SHP77 (cell line): ENCODE data around the gene GNG2.

Source experiments
- DNase-seq, 2 experiments: peaks; one replicate each; lab custom pipeline; 2025; lab: John Stamatoyannopoulos, UW

Gene GNG2

DNA sequence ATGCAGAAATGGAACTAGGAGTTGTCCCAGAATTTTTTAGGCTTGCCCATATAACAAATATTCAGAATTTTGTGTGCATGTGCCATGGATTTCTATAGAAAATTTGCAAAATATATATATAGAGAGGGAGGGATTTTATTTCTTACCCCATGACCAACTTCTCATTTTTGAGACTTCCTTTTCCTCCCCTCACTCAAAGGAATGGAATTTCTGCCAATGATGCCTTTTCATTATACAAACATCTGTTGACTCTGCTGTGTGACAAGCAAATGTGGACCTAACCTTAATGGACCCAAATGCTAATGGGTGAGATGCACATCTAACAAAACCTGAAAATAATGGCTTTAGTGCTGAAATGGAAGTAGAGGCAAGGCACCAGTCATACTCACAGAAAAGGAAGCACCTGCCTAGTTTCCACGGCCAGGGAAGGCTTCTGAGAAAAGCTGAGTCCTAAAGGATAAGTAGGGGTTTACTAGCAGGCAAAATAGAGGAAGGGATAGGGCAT is 3.6 kb upstream of the GNG2 start:
- no peak for DNase-seq

DNA sequence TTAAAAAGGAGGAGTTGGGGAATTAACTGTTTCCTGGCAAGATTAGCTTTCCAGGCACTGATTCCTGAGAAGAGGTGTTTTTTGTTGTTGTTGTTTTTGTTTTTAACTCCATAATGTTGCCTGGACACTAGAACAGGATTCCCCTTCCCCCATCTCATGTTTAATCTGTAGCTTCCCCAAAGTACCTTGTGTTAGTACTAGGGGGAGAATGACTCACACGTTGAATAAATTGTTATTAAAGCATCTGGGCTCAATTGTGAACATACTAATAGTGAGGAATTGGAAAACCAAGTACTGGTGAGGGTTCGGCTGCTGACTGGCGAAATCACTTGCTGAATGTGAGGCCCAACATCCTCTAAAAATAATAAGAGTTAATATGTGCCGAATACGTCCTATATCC is 1.3 kb upstream of the GNG2 start:
- no peak for DNase-seq

DNA sequence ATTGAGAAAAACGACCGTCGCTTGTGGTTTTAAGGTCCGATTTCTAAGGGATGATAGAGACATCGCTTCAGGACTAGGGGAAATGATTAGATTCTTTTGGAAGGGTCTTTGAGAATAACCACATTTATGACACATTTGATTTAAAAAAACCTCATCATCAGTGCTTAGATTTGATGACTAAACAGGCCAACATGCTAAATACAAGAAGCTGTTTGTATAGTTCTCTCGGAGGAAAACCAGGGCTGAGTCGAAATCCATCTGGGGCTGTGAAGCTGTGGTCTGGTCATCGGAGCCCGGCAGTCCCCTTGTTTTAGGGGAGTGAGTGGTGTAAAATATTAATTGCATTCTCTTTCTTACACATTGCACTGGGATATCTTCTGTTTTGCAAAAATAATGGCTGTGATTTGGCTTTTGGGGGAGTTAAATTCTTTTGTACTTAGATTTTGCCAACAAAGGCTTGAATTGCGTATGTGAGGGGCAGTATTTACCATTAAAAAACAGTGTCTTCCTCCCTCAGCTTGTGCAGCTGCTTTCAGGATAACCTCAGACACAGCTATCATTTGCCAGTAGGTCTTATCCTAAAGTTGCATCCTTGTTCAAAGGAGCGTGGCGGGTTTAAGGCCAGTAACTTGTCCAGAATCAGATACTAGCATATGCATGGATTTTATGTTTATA is 550 bp downstream of the GNG2 start:
- DNase-seq = no peak

DNA sequence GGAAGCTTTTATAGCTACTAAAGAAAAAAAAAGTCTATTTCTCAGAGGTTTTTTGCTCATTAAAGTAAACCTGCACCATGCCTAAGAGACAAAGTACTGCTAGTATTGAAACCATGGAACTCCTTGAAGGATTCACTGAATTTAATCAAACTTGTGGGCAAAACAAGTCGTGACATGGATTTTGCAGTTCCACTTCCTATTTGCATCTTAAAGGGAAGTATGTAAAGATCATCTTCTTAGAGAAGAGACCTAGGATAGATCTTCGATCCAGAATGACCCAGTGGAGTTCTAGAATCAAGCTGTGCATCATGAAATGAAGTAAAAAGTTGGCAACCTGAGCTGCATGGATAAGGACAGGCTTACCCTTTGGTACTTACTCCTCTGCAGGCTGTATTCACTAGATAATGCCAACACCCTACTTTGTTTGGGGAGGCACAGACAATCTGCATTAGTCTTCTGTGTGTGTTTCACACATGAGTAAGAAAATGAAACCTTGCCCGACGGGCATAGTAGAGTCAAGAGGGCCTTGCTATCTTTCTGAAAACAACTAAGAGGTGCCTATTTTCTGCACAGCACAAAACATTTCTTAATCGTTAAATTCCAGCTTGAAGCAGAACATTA is 1.9 kb downstream of the GNG2 start:
- DNase-seq = no peak

DNA sequence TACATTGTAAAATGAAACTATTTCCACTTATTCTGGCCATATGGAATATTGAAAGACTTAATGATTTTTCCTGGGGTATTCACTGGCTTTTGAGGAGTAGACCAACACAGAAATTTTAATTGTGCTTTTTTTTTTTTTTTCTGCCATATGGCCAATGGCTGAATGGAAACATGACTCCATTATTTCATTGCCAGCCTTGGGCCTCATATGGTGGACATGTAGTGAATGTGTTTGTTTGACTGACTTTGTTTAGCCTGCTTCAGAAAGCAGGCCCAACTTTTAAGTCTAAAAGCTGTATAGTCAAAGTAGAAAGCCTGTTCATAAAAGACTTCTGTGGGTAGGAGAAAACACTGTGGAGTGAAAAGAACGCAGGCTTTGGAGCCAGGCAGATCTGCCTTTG is 2.4 kb downstream of the GNG2 start:
- DNase-seq = no peak

DNA sequence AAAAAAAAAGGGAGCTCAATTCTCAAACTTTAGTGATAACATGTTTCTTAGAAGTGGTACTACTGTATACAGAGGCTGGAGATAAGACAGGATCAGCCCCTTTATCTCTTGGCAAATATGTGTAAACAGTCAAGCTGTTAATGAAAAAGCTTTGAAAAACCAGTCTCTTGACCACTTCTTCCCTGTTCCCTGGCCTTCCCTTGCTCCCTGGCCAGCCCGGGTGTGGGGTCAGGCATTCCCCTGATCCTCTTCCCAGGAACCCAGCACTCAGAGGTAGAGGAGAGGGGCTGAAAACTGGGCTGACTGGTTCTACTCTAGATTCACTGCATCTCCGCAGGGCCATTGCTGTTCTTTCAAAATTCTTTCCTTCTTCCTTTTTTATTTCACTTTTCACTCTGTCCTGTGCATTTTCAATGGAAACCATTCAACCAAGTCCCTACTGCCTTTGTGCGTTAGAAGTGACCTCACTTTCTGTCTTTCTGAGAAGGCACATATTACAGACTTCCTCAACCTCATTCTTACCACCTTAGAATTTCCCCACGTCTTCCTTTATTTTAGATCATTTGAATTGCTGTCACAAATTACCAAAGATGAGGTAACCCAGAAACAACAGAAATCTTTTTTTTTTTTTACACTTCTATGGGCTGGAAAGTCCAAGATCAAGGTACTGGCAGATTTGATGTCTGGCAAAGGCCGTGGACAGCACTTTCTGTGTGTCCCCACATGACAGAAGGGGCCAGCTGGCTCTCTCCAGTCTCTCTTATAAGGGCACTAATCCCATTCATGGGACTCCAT is 5.7 kb downstream of the GNG2 start:
- DNase-seq = no peak

DNA sequence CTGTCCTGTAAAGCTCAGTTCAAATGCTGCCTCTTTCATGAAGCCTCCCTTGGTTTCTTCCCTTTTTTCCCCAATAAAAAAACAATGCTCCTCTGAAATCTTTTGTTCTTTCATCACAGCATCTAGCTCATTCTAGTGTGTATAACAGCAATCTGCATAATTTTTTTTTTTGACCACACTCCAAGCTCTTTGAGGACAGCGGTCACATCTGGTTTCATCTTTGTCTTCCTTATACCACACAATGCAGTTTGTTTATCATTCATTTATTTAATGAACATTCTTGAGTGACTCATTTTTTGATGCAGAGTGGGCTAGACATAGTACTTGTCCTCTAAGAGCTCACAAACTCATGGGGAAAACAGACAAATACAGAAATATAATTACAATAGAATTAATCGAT is 7.3 kb downstream of the GNG2 start:
- no peak for DNase-seq

DNA sequence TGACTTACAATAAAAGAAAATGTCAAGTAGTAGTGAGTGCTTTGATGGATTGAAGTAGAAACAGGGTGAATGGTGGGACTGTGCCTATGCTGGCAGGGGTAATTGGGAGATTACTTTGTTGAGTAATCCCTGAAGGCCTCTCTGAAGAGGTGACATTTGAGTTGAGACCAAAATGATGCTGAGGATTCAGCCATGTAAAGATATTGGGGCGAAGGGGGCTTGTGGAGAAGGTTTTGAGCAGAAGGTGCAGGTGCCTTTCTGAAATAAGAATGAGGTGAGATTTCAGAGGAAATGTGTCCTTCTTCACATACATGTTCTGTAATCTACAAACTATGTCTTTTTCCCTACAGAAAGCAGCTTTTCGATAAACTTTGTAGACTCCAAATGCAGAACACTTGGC is 8.0 kb downstream of the GNG2 start:
- DNase-seq = no peak

DNA sequence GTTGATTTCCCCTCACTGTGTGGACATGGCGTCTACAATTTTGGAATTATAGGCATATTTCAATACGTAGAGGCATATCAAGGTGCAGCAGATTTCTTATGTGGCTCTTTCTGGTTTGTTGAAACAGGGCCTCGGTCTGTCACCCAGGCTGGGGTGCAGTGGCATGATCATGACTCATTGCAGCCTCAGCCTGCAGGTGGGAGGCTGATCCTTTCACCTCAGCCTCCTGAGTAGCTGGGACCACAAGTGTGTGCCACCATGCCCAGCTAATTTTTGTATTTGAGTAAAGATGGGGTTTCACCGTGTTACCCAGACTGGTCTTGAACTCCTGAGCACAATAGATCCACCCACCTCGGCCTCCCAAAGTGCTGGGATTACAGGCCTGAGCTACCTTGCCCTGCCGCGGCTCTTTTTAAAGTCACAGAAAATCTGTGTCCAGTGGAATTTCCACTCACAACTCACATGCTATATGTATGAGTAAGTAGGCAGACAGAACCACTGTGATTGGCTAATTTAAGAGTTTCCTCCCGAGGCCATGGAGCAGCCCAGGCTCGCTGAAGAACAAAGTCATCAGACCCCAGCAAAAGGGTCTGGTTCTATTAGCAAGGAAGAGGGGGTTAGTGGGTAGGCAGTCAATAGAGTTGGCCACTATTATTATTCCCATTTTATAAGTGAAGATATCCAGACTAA is 9.1 kb downstream of the GNG2 start:
- DNase-seq = no peak

DNA sequence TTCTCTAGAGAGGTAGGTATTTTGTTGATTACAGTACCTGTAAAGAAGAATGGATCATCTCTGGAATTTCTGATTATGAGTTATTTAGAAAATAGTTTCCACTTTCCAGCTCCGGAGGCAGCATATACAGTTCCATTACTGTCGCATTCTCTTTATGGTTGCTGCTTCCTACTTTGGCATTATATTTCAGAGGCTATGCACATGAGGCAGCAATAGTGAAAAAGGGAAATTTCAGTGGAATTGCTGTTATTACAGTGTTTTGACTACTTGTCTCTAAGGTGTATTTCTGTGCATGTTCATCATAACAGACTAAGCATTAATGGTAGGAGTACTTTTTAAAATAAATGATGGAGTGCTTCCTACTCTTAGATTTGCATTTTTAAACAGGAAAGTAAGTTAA is 10.2 kb downstream of the GNG2 start:
- no peak for DNase-seq

DNA sequence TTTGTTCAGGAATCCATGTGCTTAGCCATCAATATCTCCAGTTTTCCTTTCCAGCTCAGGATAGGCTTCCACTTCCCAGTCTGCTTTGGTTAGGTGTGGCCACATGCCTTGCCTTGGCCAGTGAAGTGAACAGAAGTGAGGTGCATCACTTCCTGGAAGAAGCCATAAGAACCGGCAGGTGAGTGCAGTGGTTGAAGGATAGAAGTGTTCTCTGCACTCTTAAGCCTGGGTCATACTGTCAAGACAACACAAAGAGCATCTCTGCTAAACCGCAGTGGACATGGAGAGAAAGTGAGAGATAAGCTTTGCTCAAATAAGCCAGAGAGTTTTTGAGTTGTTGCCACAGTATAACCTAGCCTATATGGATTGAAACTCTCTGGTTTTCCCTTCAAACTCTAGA is 11.4 kb downstream of the GNG2 start:
- no peak for DNase-seq

DNA sequence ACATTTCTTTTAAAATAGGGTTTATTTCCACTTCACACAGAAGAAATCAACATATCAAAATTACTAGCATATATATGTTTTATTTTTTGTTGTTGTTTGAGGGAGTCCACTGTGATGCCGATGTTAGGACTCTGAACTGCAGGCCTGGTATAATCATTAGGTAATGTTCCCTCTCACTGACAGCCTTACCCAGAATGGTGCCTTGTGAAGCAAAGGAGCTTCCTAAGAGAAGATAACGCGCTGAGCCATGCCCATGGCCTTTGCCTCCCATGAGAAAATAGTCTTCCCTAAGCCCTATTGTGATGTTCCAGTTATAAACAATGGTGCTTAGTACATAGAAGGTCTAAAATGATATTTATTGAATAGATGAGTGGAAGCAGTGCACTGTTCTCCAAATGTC is 12.0 kb downstream of the GNG2 start:
- DNase-seq = no peak

DNA sequence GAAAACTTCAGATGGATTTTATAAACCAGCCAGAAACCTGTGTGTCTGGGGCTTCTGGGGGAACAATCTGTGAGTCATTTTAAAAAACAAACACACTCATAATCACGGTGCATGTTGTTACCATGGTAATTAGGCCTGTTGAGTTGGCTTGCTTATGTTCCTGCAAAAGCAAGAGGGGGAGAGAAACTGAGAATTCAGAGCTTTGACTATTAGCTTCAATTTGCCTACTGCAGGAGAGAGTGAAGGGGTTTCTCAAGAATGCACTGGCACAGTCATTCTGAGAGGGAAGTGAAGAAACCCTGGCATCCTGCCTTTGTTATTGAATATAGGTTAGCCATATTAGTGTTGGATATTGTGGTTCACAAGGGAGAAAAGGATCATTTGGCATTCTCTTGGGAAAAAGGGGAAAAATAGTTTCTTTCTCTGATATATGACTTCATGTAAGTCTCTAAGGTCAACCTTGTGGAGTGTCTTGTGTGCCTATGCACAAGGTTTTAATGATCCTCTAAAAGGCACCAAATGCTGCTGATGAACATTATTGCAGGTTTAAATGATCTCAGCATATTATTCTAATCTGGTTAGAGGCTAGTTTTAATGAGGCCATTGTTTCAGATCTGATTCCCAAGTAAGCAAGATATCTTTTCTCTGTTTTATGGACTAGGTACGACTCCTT is 12.9 kb downstream of the GNG2 start:
- peak in 1 of 2 experiments; percentile 15 for DNase-seq

DNA sequence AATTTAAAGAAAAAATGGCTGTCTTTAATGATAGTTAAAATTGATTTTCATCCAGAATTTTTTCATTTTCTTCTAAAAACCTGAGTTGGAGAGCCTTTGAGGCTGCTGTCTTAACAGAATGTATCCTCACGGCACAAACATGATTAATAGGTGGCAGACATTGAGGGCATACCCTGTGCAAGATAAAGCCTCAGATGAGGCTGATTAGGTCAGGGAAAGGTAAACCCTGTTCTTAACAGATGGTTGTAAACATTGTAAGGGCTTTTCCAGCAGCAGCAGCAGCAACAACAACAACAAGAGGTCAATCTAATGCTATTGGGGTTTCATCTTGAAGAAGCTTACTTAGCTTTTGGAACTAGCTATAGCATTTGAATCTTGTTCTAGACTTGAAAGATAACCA is 17.4 kb downstream of the GNG2 start:
- no peak for DNase-seq

DNA sequence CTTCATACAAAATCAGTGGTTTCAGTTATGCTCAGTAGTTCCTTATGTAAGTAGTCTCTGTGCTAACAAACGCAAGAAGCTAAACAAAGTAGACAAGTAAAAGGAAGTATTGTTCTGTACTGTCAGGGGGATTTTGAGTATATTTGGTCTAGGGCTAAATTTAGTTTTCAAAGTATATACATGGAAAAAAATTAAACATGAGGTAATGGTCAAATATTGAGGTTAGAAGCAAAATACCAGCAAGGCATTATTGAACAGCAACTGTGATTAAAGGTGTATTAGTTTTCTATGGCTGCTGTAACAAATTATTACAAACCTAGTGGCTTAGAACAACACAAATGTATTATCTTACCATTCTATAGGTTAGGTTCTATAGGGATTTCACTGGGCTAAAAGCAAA is 18.8 kb downstream of the GNG2 start:
- DNase-seq = no peak

DNA sequence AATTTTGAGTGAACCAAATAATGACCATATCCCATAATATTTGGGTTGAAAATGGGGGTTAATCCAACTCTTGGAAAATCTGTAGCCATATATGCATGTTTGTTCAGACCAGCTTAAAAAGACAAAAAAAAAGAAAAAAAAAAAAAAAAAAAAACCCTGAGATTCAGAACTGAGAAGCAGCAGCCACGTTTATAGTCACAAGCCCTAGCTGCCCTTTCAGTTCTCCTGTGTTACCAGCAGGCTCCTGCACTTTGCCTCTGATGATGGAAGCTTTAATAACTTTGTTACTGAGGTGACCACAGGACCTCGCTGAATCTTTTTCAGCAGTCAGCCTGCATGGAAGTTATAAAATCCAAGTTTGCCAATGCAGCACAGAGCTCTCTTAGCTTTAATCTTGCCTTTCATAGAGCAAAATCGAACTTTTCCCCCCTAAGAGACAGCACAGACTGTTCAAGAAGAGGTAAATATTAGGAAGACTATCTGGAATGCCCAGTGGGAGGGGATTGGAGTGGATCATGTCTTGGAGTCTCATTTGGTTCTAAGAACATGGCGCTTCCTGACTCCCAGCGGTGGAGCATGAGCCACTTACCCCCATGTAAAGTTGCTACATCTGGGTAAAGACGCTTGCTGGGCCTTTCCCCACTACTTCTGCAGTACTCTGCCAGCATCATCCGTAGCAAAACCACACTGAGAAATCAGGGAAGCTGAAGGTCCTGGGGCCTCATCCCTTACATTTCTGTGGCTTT is 20.6 kb downstream of the GNG2 start:
- DNase-seq = no peak

DNA sequence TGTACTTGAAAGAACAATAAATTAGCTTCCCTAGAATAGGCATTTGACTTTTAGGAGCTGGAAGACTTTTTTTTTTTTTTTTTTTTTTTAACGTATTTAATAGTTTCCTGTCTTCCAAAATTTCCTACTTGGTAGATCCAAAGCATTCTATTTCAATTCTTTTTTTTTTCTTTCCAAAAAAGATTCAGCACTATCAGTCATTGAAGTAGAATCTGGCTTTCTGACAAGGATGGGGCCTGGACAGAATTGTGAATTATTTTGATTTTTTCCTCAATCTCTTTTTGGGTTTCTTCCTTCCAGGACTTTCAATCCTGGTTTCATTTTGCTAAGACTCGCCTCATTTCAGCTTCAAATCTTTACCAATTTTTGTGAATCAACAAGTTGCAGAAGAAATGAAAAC is 21.2 kb downstream of the GNG2 start:
- DNase-seq = no peak

DNA sequence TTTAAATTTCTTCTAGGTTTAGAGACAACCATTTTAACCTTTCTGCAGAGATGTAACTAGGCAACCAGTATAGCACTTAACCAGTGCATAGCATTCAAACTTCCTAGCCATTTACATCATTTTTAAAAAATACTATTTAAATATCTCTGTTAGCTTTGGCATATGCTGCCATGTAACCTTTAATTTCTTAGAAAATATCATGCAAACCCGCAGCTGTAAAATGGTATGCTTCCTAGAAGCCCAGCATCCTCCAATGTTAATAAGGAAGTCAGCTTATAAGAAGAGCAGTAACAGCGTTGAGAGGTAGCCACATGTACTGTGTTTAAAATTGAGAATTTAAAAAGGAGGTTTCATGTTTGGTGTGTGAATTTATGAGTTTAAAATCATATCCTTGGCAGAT is 22.8 kb downstream of the GNG2 start:
- DNase-seq = no peak

DNA sequence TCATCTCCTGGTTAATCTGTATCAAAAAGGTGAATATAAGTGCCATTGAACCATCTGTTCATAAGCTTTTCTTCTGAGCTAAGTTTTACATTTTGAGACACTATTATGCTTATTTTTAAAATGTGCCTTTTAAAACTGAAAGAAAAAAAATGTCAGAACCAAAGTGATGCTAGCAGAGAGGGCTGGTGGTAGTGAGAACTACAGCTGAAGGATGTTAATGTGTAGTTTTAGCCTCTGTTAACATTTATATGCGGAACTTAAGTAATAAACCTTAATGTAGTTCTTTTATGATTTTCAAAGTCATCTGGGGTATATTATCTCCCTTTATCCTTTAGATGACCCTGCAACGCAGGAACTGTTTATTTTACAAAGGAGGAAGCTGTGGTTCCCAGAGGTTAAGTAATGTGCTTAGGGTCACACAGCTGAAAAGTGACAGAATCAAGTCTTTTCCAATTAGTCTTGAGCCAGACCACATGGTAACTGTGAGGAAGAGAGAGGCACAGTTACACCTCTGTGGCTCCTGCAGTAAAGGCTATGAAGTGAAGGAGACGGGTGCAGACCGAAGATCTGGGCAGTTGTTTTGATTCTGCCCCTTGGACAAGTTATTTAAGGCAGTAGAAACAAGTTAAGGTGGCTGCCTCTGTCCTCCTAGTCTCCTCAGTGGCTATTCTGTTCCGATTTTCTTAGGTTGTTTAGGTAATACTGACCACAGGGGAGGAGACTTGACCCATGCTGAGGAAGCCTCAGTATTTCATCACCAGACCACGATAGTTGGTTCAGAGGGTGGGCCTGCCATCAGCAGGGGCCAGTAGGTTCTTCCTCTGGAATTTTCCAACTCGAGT is 23.9 kb downstream of the GNG2 start:
- DNase-seq = no peak

DNA sequence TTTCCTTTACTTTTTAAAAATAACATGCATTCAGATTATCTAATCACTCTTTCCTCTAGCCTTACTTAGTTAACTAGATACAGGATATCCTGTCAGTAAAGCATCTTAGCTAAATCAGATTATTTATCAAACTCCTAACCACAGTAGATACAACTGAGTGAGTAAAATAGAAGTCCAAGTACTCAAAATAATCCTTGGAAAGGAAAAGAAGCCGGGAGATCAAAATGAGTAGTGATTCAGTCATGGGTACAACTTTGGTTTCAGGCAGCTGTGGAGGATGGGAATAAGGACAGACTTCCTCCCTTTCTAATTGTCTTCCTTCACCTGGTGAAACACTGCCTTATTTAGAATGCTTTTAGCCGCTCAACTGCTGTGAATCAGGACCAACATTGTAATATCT is 29.4 kb downstream of the GNG2 start:
- no peak for DNase-seq
